ENCODE measurements around the gene TBC1D17.
A peak's percentile ranks its signal among the peaks of the same experiment; 100 is the strongest.
"Not testable (repeated sequence)": the region's sequence is repeated elsewhere in the genome, so short reads cannot be mapped to it uniquely, and the experiment has no call there.

TBC1D17 gene

DNA sequence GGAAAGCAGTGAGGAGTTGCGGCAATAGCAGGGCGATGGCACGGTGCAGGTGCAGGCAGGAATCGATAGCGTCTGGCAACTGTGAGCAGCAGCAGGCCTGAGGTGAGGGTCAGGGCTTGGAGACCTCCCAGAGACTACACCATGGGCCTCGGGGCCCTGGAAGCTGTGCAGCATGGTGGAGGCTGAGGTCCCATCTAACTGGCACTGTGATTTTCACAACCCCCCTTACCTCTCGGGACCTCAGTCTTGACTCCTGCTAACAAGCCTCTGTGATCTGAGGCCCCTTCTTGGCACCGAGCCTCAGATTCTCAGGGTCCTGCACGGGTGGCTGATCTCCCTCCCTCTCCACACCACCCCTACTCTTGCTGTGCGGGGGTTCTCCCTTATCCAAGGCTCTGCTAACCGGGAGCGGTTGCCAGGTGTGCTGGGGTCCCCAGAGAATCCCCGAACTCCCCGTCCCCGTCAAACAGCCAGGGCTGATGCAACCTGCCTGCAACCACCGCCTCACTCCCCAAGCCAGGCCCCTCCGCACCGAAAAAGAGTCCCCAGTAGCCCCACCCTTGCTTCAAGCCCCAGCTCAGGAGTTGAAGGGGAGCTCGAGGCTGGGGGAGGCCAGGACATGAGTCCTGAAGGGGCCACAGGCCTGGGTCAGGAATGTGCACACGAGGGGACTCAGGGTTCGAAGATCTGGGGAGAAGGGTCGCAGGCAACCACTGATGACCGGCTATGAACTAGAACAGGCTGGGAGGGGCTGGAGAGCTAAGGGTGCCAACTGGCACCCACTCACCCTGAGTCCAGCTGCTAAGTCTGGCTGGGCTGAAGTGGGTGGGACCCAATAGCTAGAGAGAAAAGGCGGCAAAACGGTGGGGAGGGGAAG, 46.7 kb downstream of the TBC1D17 start:
- Histone ChIP-seq H3K4me3 (IDR thresholded peaks at IDR 0.05; ENCODE audit: insufficient read depth, low read depth, low read length) (no peak overlapping the region), H3K27me3 (ENCODE audit: insufficient read depth, low read depth) (no peaks in the 10 kb centered on the region), H3K4me2 (peak overlapping the region; percentile 34), H3K36me3 (ENCODE audit: insufficient read depth) (peaks cover 14% of the 10 kb centered on the region; the same call in 1 of the 2 replicates), H2AFZ (ENCODE audit: low read depth) (no peak overlapping the region), H4K20me1 (ENCODE audit: insufficient read depth) (peaks cover 9% of the 10 kb centered on the region; the same call in 1 of the 2 replicates), H3K4me1 (ENCODE audit: low read depth, poor library complexity, severe bottlenecking) (peaks cover 85% of the 10 kb centered on the region), H3K9ac (peak overlapping the region; percentile 54), H3K27ac (peak overlapping the region; percentile 69), H3K79me2 (ENCODE audit: insufficient read depth, low read depth) (peaks cover 100% of the 10 kb centered on the region)
- TF ChIP-seq, protein P1, sequence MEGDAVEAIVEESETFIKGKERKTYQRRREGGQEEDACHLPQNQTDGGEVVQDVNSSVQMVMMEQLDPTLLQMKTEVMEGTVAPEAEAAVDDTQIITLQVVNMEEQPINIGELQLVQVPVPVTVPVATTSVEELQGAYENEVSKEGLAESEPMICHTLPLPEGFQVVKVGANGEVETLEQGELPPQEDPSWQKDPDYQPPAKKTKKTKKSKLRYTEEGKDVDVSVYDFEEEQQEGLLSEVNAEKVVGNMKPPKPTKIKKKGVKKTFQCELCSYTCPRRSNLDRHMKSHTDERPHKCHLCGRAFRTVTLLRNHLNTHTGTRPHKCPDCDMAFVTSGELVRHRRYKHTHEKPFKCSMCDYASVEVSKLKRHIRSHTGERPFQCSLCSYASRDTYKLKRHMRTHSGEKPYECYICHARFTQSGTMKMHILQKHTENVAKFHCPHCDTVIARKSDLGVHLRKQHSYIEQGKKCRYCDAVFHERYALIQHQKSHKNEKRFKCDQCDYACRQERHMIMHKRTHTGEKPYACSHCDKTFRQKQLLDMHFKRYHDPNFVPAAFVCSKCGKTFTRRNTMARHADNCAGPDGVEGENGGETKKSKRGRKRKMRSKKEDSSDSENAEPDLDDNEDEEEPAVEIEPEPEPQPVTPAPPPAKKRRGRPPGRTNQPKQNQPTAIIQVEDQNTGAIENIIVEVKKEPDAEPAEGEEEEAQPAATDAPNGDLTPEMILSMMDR (conservative IDR thresholded peaks at IDR 0.05; ENCODE audit: low read depth, low read length): no peak

DNA sequence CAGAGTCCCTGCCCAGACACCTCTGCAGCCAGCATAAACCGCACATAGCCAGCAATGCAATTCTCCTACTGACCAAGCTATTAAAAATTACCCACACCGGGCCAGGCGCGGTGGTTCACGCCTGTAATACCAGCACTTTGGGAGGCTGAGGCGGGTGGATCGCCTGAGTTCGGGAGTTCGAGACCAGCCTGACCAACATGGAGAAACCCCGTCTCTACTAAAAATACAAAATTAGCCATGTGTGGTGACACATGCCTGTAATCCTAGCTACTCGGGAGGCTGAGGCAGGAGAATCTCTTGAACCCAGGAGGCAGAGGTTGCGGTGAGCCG, 47.3 kb downstream of the TBC1D17 start:
- Histone ChIP-seq H3K79me2 (ENCODE audit: insufficient read depth, low read depth) (peaks cover 97% of the 10 kb centered on the region), H3K9ac (peak overlapping the region; percentile 54; the same call in 1 of the 2 replicates), H3K4me1 (ENCODE audit: low read depth, poor library complexity, severe bottlenecking) (peaks cover 80% of the 10 kb centered on the region), H3K4me2 (peak overlapping the region; percentile 31; the same call in 1 of the 2 replicates), H3K27ac (peak overlapping the region; percentile 69), H3K36me3 (ENCODE audit: insufficient read depth) (peaks cover 14% of the 10 kb centered on the region; the same call in 1 of the 2 replicates)
- not testable (repeated sequence) for H3K4me3 ChIP-seq (IDR thresholded peaks at IDR 0.05; ENCODE audit: insufficient read depth, low read depth, low read length); H4K20me1 ChIP-seq (ENCODE audit: insufficient read depth); H3K27me3 ChIP-seq (ENCODE audit: insufficient read depth, low read depth); H2AFZ ChIP-seq (ENCODE audit: low read depth)

DNA sequence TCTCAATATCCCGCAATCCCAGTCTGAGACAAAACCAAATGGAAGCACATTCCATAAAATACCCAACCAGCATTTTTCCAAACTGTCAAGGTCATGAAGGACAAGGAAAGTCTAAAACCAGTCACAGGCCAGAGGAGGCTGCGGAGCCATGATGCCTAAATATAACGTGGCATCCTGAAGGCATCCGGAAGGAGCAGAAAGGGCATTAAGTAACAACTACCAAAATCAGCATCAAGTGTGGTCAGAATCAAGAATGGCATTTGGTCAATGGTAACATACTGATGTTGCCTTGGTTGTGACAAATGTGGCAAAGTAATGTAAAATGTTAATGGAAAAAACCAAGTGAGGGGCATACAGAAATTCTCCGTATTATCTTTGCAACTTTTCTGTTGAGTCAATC, 48.0 kb downstream of the TBC1D17 start:
- Histone ChIP-seq H3K27ac (peak overlapping the region; percentile 69), H3K36me3 (ENCODE audit: insufficient read depth) (peaks cover 14% of the 10 kb centered on the region; the same call in 1 of the 2 replicates), H3K79me2 (ENCODE audit: insufficient read depth, low read depth) (peaks cover 96% of the 10 kb centered on the region), H3K9ac (no peak overlapping the region; the same call in 1 of the 2 replicates), H4K20me1 (ENCODE audit: insufficient read depth) (0 out of 2 replicates have a peak, but pooled peaks cover 3% of the 10 kb centered on the region), H3K4me1 (ENCODE audit: low read depth, poor library complexity, severe bottlenecking) (peaks cover 78% of the 10 kb centered on the region), H2AFZ (ENCODE audit: low read depth) (no peak overlapping the region), H3K4me3 (IDR thresholded peaks at IDR 0.05; ENCODE audit: insufficient read depth, low read depth, low read length) (no peak overlapping the region), H3K27me3 (ENCODE audit: insufficient read depth, low read depth) (no peaks in the 10 kb centered on the region), H3K4me2 (peak overlapping the region; percentile 31; the same call in 1 of the 2 replicates)
- TF ChIP-seq, protein P1 (conservative IDR thresholded peaks at IDR 0.05; ENCODE audit: low read depth, low read length): no peak

DNA sequence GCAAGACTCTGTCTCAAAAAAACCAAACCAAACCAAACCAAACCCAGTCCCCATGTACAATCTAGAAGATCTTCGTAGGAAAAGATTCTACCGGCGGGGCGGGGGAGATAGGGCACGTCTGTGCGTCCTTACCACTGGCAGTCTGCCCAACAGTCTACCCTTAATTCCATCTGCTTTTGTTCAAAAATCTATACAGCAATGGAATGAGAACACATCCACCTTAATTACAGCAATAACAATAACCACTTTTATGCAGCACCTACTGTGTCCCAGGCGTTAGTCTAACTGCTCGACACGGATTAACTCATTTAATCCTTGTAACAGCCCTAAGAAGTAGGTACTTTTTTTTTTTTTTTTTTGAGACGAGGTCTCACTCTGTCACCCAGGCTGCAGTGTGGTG, 49.0 kb downstream of the TBC1D17 start:
- peaks cover 96% of the 10 kb centered on the region for H3K79me2 ChIP-seq (ENCODE audit: insufficient read depth, low read depth)
- no peaks in the 10 kb centered on the region; the same call in 1 of the 2 replicates for H4K20me1 ChIP-seq (ENCODE audit: insufficient read depth)
- H3K9ac ChIP-seq: no peak overlapping the region
- peaks cover 18% of the 10 kb centered on the region; the same call in 1 of the 2 replicates for H3K36me3 ChIP-seq (ENCODE audit: insufficient read depth)
- peaks cover 68% of the 10 kb centered on the region for H3K4me1 ChIP-seq (ENCODE audit: low read depth, poor library complexity, severe bottlenecking)
- no peak overlapping the region for H3K4me3 ChIP-seq (IDR thresholded peaks at IDR 0.05; ENCODE audit: insufficient read depth, low read depth, low read length)
- H3K27ac ChIP-seq: no peak overlapping the region
- TF ChIP-seq, protein P1 (conservative IDR thresholded peaks at IDR 0.05; ENCODE audit: low read depth, low read length): no peak
- H3K27me3 ChIP-seq (ENCODE audit: insufficient read depth, low read depth): no peaks in the 10 kb centered on the region
- H3K4me2 ChIP-seq: peak overlapping the region; percentile 15; the same call in 1 of the 2 replicates
- H2AFZ ChIP-seq (ENCODE audit: low read depth): no peak overlapping the region
